IMR-90 (cell line): Measurements from ENCODE around the gene PIEZO2. TPM values are rescaled to one million over a fixed set of nuclear protein-coding genes. Genes with fewer than 3 reads are reported as not detected.

Source experiments
- ATAC-seq: fragments of 200-7000 bp; cut with Tn5 transposase; 2 replicates; pipeline ENCODE4 v1.9.1; 2020; ENCODE audit warnings: low read depth, mild to moderate bottlenecking, moderate library complexity
- BruUV-seq: library from RNA; stranded (reverse); fragments of 400-500 nt; replicated peaks from 2 replicates; lab custom pipeline; 2021; lab: Mats Ljungman, UMichigan
- CTCF ChIA-PET: fragments of 300-600 bp; formaldehyde crosslinking; extraction: SDS; loops from one replicate; lab custom pipeline; 2021; ENCODE audit warnings: antibody characterized with exemption; lab: Yijun Ruan, JAX
- POLR2A ChIA-PET: fragments of 300-600 bp; sonication (Branson Sonifier 250); formaldehyde crosslinking; loops from one replicate; lab custom pipeline; 2022; ENCODE audit warnings: antibody characterized with exemption; ENCODE audit not compliant: unreplicated experiment; lab: Charles Lee
- DNase-seq: peaks from one replicate; pipeline ENCODE4 v3.0.0; 2013
- H2AFZ ChIP-seq: replicated peaks from 2 replicates; pipeline ENCODE3; 2013; ENCODE audit warnings: low read length, mild to moderate bottlenecking; ENCODE audit not compliant: poor library complexity
- H2AK5ac ChIP-seq: 2 replicates; pipeline ENCODE4 v1.6.1; 2013; ENCODE audit warnings: low read depth, low read length, inconsistent platforms
- H2AK9ac ChIP-seq: replicated peaks from 2 replicates; pipeline ENCODE3; 2013; ENCODE audit warnings: mild to moderate bottlenecking, low read depth, low read length, moderate library complexity; ENCODE audit not compliant: poor library complexity
- H2BK120ac ChIP-seq: 2 replicates; pipeline ENCODE4 v1.6.1; 2013; ENCODE audit warnings: low read depth, low read length, inconsistent platforms
- H2BK15ac ChIP-seq: 3 replicates; pipeline ENCODE4 v1.6.1; 2013; ENCODE audit warnings: low read depth, low read length, inconsistent platforms
- H2BK20ac ChIP-seq: 2 replicates; pipeline ENCODE4 v1.6.1; 2013; ENCODE audit warnings: low read depth, mild to moderate bottlenecking, inconsistent platforms, low read length, moderate library complexity
- H2BK5ac ChIP-seq: 2 replicates; pipeline ENCODE4 v1.6.1; 2013; ENCODE audit warnings: mild to moderate bottlenecking, low read depth, low read length, inconsistent platforms; ENCODE audit not compliant: poor library complexity, severe bottlenecking
- H3K14ac ChIP-seq: replicated peaks from 2 replicates; pipeline ENCODE4 v1.6.1; 2013; ENCODE audit warnings: low read depth, low read length, inconsistent platforms
- H3K18ac ChIP-seq: 2 replicates; pipeline ENCODE4 v1.6.1; 2013; ENCODE audit warnings: low read depth, low read length, control low read depth
- H3K23ac ChIP-seq: 2 replicates; pipeline ENCODE4 v1.6.1; 2013; ENCODE audit warnings: low read depth, low read length, inconsistent platforms
- H3K27ac ChIP-seq: 2 replicates; pipeline ENCODE4 v1.5.1; 2013; ENCODE audit warnings: mild to moderate bottlenecking, control low read depth, low read length; ENCODE audit not compliant: insufficient read depth
- H3K27me3 ChIP-seq: 2 replicates; pipeline ENCODE4 v1.6.1; 2013; ENCODE audit warnings: low read length; ENCODE audit not compliant: control insufficient read depth, insufficient read depth
- H3K36me3 ChIP-seq: 2 replicates; pipeline ENCODE4 v1.6.1; 2013; ENCODE audit warnings: low read length, mixed read lengths; ENCODE audit not compliant: control insufficient read depth, insufficient read depth
- H3K4ac ChIP-seq: 2 replicates; pipeline ENCODE4 v1.6.1; 2013; ENCODE audit warnings: low read depth, low read length, inconsistent platforms
- H3K4me1 ChIP-seq: 2 replicates; pipeline ENCODE4 v1.6.1; 2013; ENCODE audit warnings: low read length, mixed read lengths; ENCODE audit not compliant: control insufficient read depth, insufficient read depth
- H3K4me2 ChIP-seq: 2 replicates; pipeline ENCODE4 v1.6.1; 2013; ENCODE audit warnings: low read depth, mild to moderate bottlenecking, control low read depth, low read length, moderate library complexity
- H3K4me3 ChIP-seq: 2 replicates; pipeline ENCODE4 v1.5.1; 2013; ENCODE audit warnings: low read depth, mild to moderate bottlenecking, control low read depth, low read length, moderate library complexity; ENCODE audit not compliant: insufficient read depth
- H3K56ac ChIP-seq: 2 replicates; pipeline ENCODE4 v1.6.1; 2013; ENCODE audit warnings: low read length, inconsistent platforms; ENCODE audit not compliant: insufficient read depth; ENCODE audit errors: extremely low read depth
- H3K79me1 ChIP-seq, 2 experiments: 2 replicates each; pipeline ENCODE4 v1.6.1; 2013; ENCODE audit warnings: low read length in 2 of 2, inconsistent platforms in 1 of 2, low read depth in 1 of 2
- H3K9ac ChIP-seq: 2 replicates; pipeline ENCODE4 v1.6.1; 2013; ENCODE audit warnings: low read depth, low read length, control low read depth
- H3K9me1 ChIP-seq: 2 replicates; pipeline ENCODE4 v1.6.1; 2013; ENCODE audit warnings: low read length, inconsistent platforms; ENCODE audit not compliant: insufficient read depth
- H3K9me3 ChIP-seq: 2 replicates; pipeline ENCODE4 v1.6.1; 2013; ENCODE audit warnings: low read length; ENCODE audit not compliant: control insufficient read depth, insufficient read depth
- H4K20me1 ChIP-seq: 2 replicates; pipeline ENCODE4 v1.6.1; 2013; ENCODE audit warnings: low read length, inconsistent platforms; ENCODE audit not compliant: insufficient read depth
- H4K5ac ChIP-seq: 2 replicates; pipeline ENCODE4 v1.6.1; 2013; ENCODE audit warnings: mild to moderate bottlenecking, low read depth, low read length, control low read depth
- H4K8ac ChIP-seq, 2 experiments: 2 replicates each; pipeline ENCODE4 v1.6.1; 2013; ENCODE audit warnings: low read depth in 2 of 2, low read length in 2 of 2, control low read depth in 1 of 2, inconsistent platforms in 1 of 2
- H4K91ac ChIP-seq: 2 replicates; pipeline ENCODE4 v1.6.1; 2013; ENCODE audit warnings: low read depth, low read length, inconsistent platforms; ENCODE audit not compliant: insufficient read depth
- BHLHE40 ChIP-seq: fragments of 150-350 bp; IDR thresholded peaks from 2 replicates; pipeline ENCODE4 v1.6.1; 2016; ENCODE audit warnings: mild to moderate bottlenecking, low read depth, low read length
- CEBPB ChIP-seq: IDR thresholded peaks from 2 replicates; pipeline ENCODE4 v1.6.1; 2012; ENCODE audit warnings: low read depth, low read length, improper control_type of control experiment
- CTCF ChIP-seq: conservative IDR thresholded peaks from 2 replicates; pipeline ENCODE4 v1.5.1; 2012; ENCODE audit warnings: mild to moderate bottlenecking, low read depth, low read length, improper control_type of control experiment
- POLR2A ChIP-seq: IDR thresholded peaks from 2 replicates; pipeline ENCODE4 v1.6.1; 2012; ENCODE audit warnings: mild to moderate bottlenecking, low read depth, low read length
- RAD21 ChIP-seq: IDR thresholded peaks from 2 replicates; pipeline ENCODE4 v1.6.1; 2012; ENCODE audit warnings: low read length, improper control_type of control experiment
- RFX5 ChIP-seq: IDR thresholded peaks from 2 replicates; pipeline ENCODE4 v1.8.0; 2012; ENCODE audit warnings: low read depth, mild to moderate bottlenecking, low read length, moderate library complexity
- SMC3 ChIP-seq: fragments of 150-350 bp; IDR thresholded peaks from 2 replicates; pipeline ENCODE4 v1.6.1; 2016; ENCODE audit warnings: low read depth, mild to moderate bottlenecking, antibody characterized with exemption, low read length, moderate library complexity
- WGBS, 2 experiments: methylation state at CpG; one replicate each; pipeline versions ENCODE4 v1.1.5 to v1.1.7; 2013; ENCODE audit warnings: missing lambda C conversion rate in 2 of 2; ENCODE audit not compliant: insufficient read length in 1 of 2; ENCODE audit errors: extremely low coverage in 2 of 2; 5-methylcytosine and 5-hydroxymethylcytosine counted together
- dilution Hi-C: fragments of 300-500 bp; cut with HindIII; formaldehyde crosslinking; loops from one replicate; pipeline ENCODE4 v1.14.3; 2018; ENCODE audit warnings: low sequenced_read_pairs; ENCODE audit not compliant: unreplicated experiment
- in situ Hi-C: fragments of 300-500 bp; cut with MboI; formaldehyde crosslinking; loops from 3 replicates; pipeline ENCODE4 v1.14.3; 2019; ENCODE audit warnings: low sequenced_read_pairs, inconsistent platforms, mixed read lengths
- intact Hi-C: fragments of 100-400 bp; cut with micrococcal nuclease; formaldehyde crosslinking; loops from 2 replicates; pipeline ENCODE4 v1.10.0; 2022
- polyA plus RNA-seq, 3 experiments: library from polyadenylated mRNA; depleted of rRNA; stranded (reverse); fragments of >200 nt; gene quantifications; 2 replicates each; pipeline ENCODE4 v1.2.3, GENCODE V29; 2012; ENCODE audit warnings: low replicate concordance in 1 of 3
- total RNA-seq: library from RNA; depleted of rRNA; stranded (reverse); fragments of >200 nt; gene quantifications from 2 replicates; pipeline ENCODE4 v1.2.3, GENCODE V29; 2012

PIEZO2 gene
- total and polyA plus RNA-seq, 2 of the 4 experiments (the other 2 are of a cell fraction): 2.4 to 4.1 TPM

- Histone ChIP-seq H4K8ac (peak overlapping the region in 1 of 2 experiments; percentile 76; a peak in 2 of 4 replicates), H3K79me1 (no peaks in the 10 kb centered on the region), H2BK15ac (peak overlapping the region; percentile 43; the same call in 1 of the 3 replicates), H3K9ac (peak overlapping the region; percentile 57; the same call in 1 of the 2 replicates), H4K20me1 (no peaks in the 10 kb centered on the region), H2AK9ac (no peak overlapping the region), H3K27ac (peak overlapping the region; percentile 50; the same call in 1 of the 2 replicates), H4K5ac (no peak overlapping the region; the same call in 1 of the 2 replicates), H3K18ac (peak overlapping the region; percentile 77), H2AFZ (no peak overlapping the region), H3K56ac (no peak overlapping the region), H3K36me3 (peaks cover 2% of the 10 kb centered on the region), H2BK120ac (peak overlapping the region; percentile 65), H3K27me3 (no peaks in the 10 kb centered on the region), H2BK20ac (peak overlapping the region; percentile 76; the same call in 1 of the 2 replicates), H2AK5ac (peak overlapping the region; percentile 72; the same call in 1 of the 2 replicates), H3K4me2 (no peak overlapping the region; the same call in 1 of the 2 replicates), H3K4ac (peak overlapping the region; percentile 72; the same call in 1 of the 2 replicates), H3K4me3 (no peak overlapping the region), H2BK5ac (no peak overlapping the region), H3K9me3 (no peaks in the 10 kb centered on the region), H3K4me1 (peaks cover 2% of the 10 kb centered on the region; the same call in 1 of the 2 replicates), H3K14ac (0 out of 2 replicates have a peak overlapping the region, but pooled peaks have one; percentile 33), H3K23ac (no peak overlapping the region), H4K91ac (no peak overlapping the region; the same call in 1 of the 2 replicates), H3K9me1 (no peaks in the 10 kb centered on the region; the same call in 1 of the 2 replicates)
- no TSS peak for BruUV-seq
- DNase-seq: peak; percentile 81
- in situ Hi-C loops (loop anchor here (5.0 to 10.0 kb wide), 3 partner anchors 190 to 703 kb away; no protein-coding TSS in a partner anchor), intact Hi-C loops (loop anchor here (1.0 to 5.0 kb wide), 6 partner anchors 65 to 701 kb away; no protein-coding TSS in a partner anchor), dilution Hi-C loops (no loop called here)
- peak; percentile 90 for ATAC-seq
- no CpG with 5 or more reads among the region's 3 CpGs for WGBS, 2 experiments
- ChIA-PET POLR2A (interaction anchor here (0.6 kb wide), 1 partner anchor 298 kb away, joined by 3 read pairs; no protein-coding TSS in a partner anchor), CTCF (interaction anchor here (0.6 to 2.8 kb wide), 14 partner anchors 15 to 1838 kb away, joined by 3 to 19 read pairs (median 4); no protein-coding TSS in a partner anchor)
- no peak for TF ChIP-seq BHLHE40
- TF ChIP-seq SMC3: peak; percentile 96
- TF ChIP-seq POLR2A: no peak
- peak; percentile 93 for TF ChIP-seq CTCF
- TF ChIP-seq RFX5: no peak
- no peak for TF ChIP-seq CEBPB
- TF ChIP-seq RAD21: peak; percentile 93
These were observed 297.5 kb downstream of the PIEZO2 start for GRCh38 chr18:10851824-10852319.
